ENCODE results near the gene ZSWIM7.

DNA sequence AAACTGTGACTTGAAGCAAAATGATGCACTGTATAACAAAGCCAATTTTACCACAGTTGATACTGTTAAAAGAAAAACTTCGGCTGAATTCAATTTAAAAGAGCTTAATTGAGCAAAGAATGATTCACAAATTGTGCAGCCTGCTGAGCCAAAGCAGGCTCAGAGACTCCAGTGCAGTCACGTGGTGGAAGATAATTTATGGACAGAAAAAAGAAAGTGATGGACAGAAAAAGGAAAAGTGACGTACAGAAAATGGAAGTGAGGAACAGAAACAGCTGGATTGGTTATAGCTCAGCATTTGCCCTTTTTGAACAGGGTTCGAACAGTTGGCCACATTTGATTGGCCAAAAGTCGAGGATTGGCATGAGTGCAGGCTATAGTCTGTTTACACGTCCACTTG lies 25.7 kb downstream of the ZSWIM7 start:
- TF ChIP-seq, protein P1, sequence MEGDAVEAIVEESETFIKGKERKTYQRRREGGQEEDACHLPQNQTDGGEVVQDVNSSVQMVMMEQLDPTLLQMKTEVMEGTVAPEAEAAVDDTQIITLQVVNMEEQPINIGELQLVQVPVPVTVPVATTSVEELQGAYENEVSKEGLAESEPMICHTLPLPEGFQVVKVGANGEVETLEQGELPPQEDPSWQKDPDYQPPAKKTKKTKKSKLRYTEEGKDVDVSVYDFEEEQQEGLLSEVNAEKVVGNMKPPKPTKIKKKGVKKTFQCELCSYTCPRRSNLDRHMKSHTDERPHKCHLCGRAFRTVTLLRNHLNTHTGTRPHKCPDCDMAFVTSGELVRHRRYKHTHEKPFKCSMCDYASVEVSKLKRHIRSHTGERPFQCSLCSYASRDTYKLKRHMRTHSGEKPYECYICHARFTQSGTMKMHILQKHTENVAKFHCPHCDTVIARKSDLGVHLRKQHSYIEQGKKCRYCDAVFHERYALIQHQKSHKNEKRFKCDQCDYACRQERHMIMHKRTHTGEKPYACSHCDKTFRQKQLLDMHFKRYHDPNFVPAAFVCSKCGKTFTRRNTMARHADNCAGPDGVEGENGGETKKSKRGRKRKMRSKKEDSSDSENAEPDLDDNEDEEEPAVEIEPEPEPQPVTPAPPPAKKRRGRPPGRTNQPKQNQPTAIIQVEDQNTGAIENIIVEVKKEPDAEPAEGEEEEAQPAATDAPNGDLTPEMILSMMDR (IDR thresholded peaks at IDR 0.05; ENCODE audit: low read length) = no peak
- no peak for TF ChIP-seq EZH2 (optimal IDR thresholded peaks at IDR 0.05; ENCODE audit: low read depth, low read length)

Data from MM.1S (cell line).